ENCODE data around the gene LRRC3.

GRCh38 chr21:44503901-44504399 lies 48.6 kb downstream of the LRRC3 start:
- TF ChIP-seq CTCF (conservative IDR thresholded peaks at IDR 0.05; ENCODE audit: low read length) (no peak), EZH2phosphoT487 (IDR thresholded peaks at IDR 0.05; ENCODE audit: borderline replicate concordance, low read depth, low read length) (no peak)
